BJ (cell line): ENCODE data around the gene TRA2B. TPM values are rescaled to one million over a fixed set of nuclear protein-coding genes. Genes with fewer than 3 reads are reported as not detected.

Experiments
- CTCF ChIA-PET: fragments of 350-600 bp; formaldehyde crosslinking; extraction: SDS; loops from one replicate; lab custom pipeline; 2021; ENCODE audit warnings: antibody characterized with exemption, inconsistent platforms; lab: Yijun Ruan, JAX
- POLR2A ChIA-PET: fragments of 300-600 bp; sonication (Branson Sonifier 250); formaldehyde crosslinking; extraction: SDS; loops from one replicate; lab custom pipeline; 2021; ENCODE audit warnings: antibody characterized with exemption; lab: Charles Lee
- DNase-seq: peaks from one replicate; pipeline ENCODE4 v3.0.0-alpha.2; 2011; ENCODE audit warnings: low read depth
- H3K27me3 ChIP-seq: 2 replicates; pipeline ENCODE4 v1.6.0; 2011; ENCODE audit warnings: low read length; ENCODE audit not compliant: control insufficient read depth, insufficient read depth
- H3K36me3 ChIP-seq: 2 replicates; pipeline ENCODE4 v1.5.1; 2011; ENCODE audit warnings: low read length; ENCODE audit not compliant: control insufficient read depth, insufficient read depth
- H3K4me3 ChIP-seq: 2 replicates; pipeline ENCODE4 v1.5.1; 2011; ENCODE audit warnings: low read depth, mild to moderate bottlenecking, control low read depth, low read length
- polyA plus RNA-seq: library from polyadenylated mRNA; depleted of rRNA; stranded (reverse); fragments of >200 nt; gene quantifications from 2 replicates; pipeline ENCODE4 v1.2.3, GENCODE V29; 2011; rRNA removed
- TF ChIP-seq, protein P1 (sequence below): IDR thresholded peaks from 2 replicates; pipeline ENCODE4 v1.5.1; 2011; ENCODE audit warnings: low read depth, mild to moderate bottlenecking, control low read depth, inconsistent platforms, low read length, moderate library complexity; ENCODE audit not compliant: insufficient read depth

TRA2B gene
- polyA plus RNA-seq, 1 experiment: 129 TPM

DNA sequence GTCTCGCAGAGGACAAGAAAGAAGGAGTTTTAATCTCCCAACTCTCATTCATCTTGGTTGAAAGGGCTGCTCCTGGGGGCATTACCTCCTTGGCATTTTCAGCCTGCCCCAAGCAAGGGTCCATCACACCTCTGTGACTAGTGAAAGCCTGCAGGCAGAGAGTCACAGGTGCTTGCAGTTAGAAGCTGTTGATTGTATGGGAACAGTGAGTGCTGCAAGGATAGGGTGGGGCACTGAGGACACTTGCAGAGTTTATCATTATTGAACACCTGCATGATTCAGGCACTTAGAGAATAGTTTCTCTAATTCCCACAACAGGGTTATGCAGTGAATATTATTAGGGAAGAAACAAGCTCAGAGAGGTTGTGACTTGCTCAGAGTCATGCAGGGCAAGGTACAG is 71.3 kb downstream of the TRA2B start:
- TF ChIP-seq, protein P1, sequence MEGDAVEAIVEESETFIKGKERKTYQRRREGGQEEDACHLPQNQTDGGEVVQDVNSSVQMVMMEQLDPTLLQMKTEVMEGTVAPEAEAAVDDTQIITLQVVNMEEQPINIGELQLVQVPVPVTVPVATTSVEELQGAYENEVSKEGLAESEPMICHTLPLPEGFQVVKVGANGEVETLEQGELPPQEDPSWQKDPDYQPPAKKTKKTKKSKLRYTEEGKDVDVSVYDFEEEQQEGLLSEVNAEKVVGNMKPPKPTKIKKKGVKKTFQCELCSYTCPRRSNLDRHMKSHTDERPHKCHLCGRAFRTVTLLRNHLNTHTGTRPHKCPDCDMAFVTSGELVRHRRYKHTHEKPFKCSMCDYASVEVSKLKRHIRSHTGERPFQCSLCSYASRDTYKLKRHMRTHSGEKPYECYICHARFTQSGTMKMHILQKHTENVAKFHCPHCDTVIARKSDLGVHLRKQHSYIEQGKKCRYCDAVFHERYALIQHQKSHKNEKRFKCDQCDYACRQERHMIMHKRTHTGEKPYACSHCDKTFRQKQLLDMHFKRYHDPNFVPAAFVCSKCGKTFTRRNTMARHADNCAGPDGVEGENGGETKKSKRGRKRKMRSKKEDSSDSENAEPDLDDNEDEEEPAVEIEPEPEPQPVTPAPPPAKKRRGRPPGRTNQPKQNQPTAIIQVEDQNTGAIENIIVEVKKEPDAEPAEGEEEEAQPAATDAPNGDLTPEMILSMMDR: no peak
- no peak for DNase-seq
- ChIA-PET POLR2A (no interaction called here), CTCF (no interaction called here)
- Histone ChIP-seq H3K27me3 (peaks cover 3% of the 10 kb centered on the region), H3K4me3 (no peak overlapping the region), H3K36me3 (no peaks in the 10 kb centered on the region)

Other genes with a start within 250 kb of the TRA2B start
- gene IGF2BP2, start 113.0 kb downstream of the TRA2B start, polyA plus RNA-seq: 2.0 and 7.1 TPM in 2 replicates
- 24.1 and 27.7 TPM in 2 replicates for gene ETV5, start 171.1 kb upstream of the TRA2B start, polyA plus RNA-seq